GM12872 (cell line): ENCODE measurements around the gene LOXHD1.

Experiments used
- CTCF ChIP-seq: IDR thresholded peaks from 3 replicates; pipeline ENCODE4 v1.5.1; 2011; ENCODE audit warnings: low read depth, mild to moderate bottlenecking, low read length, moderate library complexity; ENCODE audit not compliant: insufficient read depth

The LOXHD1 gene

GRCh38 chr18:46630991-46631390 lies 26.0 kb downstream of the LOXHD1 start:
- no peak for TF ChIP-seq CTCF

GRCh38 chr18:46630160-46630559 lies 26.9 kb downstream of the LOXHD1 start:
- TF ChIP-seq CTCF: no peak

GRCh38 chr18:46629361-46629760 lies 27.7 kb downstream of the LOXHD1 start:
- TF ChIP-seq CTCF: no peak

GRCh38 chr18:46628206-46628605 lies 28.8 kb downstream of the LOXHD1 start:
- TF ChIP-seq CTCF: no peak

GRCh38 chr18:46627136-46627535 lies 29.9 kb downstream of the LOXHD1 start:
- TF ChIP-seq CTCF: no peak

GRCh38 chr18:46625069-46625468 lies 32.0 kb downstream of the LOXHD1 start:
- no peak for TF ChIP-seq CTCF

- TF ChIP-seq CTCF: no peak
These were observed 32.9 kb downstream of the LOXHD1 start for GRCh38 chr18:46624127-46624526.

- TF ChIP-seq CTCF: no peak
These were observed 33.5 kb downstream of the LOXHD1 start for GRCh38 chr18:46623541-46623940.
